HepG2 (cell line): ENCODE results near the gene PLGRKT. TPM values are rescaled to one million over a fixed set of nuclear protein-coding genes. Genes with fewer than 3 reads are reported as not detected.

Experiments
- ATAC-seq: fragments of 200-7000 bp; cut with Tn5 transposase; 3 replicates; pipeline ENCODE4 v1.9.1; 2020; ENCODE audit warnings: mild to moderate bottlenecking, moderate library complexity
- Bru-seq: library from RNA; stranded (reverse); fragments of 400-500 nt; gene quantifications from one replicate; lab custom pipeline; 2021; lab: Mats Ljungman, UMichigan
- BruChase-seq, 2 experiments: library from RNA; stranded (reverse); fragments of 400-500 nt; gene quantifications; one replicate each; lab custom pipeline; 2021; lab: Mats Ljungman, UMichigan
- BruUV-seq: library from RNA; stranded (reverse); fragments of 400-500 nt; replicated peaks from 2 replicates; lab custom pipeline; 2021; lab: Mats Ljungman, UMichigan
- CTCF ChIA-PET: fragments of 300-600 bp; formaldehyde crosslinking; extraction: SDS; loops from one replicate; lab custom pipeline; 2021; ENCODE audit warnings: low total read pairs, inconsistent platforms, low intra/inter-chr PET ratio; lab: Yijun Ruan, JAX
- POLR2A ChIA-PET: fragments of 350-600 bp; sonication (Branson Sonifier 250); formaldehyde crosslinking; loops from one replicate; lab custom pipeline; 2020; ENCODE audit warnings: antibody characterized with exemption, inconsistent platforms; lab: Yijun Ruan, JAX
- DNase-seq: peaks from one replicate; pipeline ENCODE4 v3.0.0-alpha.2; 2015; ENCODE audit warnings: low spot score
- FAIRE-seq: peaks from 3 replicates; lab custom pipeline; 2011; peaks lifted over from hg19 to GRCh38; lab: Jason Lieb, UNC
- H2AFZ ChIP-seq: one replicate; pipeline ENCODE4 v1.6.1; 2011; ENCODE audit warnings: low read length, inconsistent platforms
- H3K27ac ChIP-seq: fragments of 300-600 bp; 3 replicates; pipeline ENCODE4 v1.8.0; 2011; ENCODE audit warnings: mixed run types, mild to moderate bottlenecking, mixed read lengths, low read length, inconsistent platforms; ENCODE audit not compliant: insufficient read depth; ENCODE audit errors: extremely low read length
- H3K27me3 ChIP-seq, 2 experiments: fragments of 200-600 bp in 1 of 2; 2 replicates in 1 of 2; 3 replicates in 1 of 2; pipeline versions ENCODE4 v1.6.0 to v1.8.0; 2011; ENCODE audit warnings: low read length in 2 of 2, mild to moderate bottlenecking in 2 of 2, moderate library complexity in 2 of 2, inconsistent platforms in 1 of 2; ENCODE audit not compliant: insufficient read depth in 2 of 2, control insufficient read depth in 1 of 2
- H3K36me3 ChIP-seq, 2 experiments: fragments of 200-600 bp in 1 of 2; replicated peaks in 1 of 2; 2 replicates in 1 of 2; 3 replicates in 1 of 2; pipeline versions ENCODE4 v1.5.1 to v1.8.0; 2011; ENCODE audit warnings: low read length in 2 of 2, inconsistent platforms in 1 of 2; ENCODE audit not compliant: insufficient read depth in 2 of 2, control insufficient read depth in 1 of 2
- H3K4me1 ChIP-seq: 2 replicates; pipeline ENCODE4 v1.5.1; 2012; ENCODE audit warnings: low read length, inconsistent platforms; ENCODE audit not compliant: insufficient read depth
- H3K4me2 ChIP-seq: 2 replicates; pipeline ENCODE4 v1.6.0; 2011; ENCODE audit warnings: low read depth, low read length, inconsistent platforms
- H3K4me3 ChIP-seq, 3 experiments: fragments of 200-600 bp in 1 of 3; sonication (generic), shearing (Covaris generic) in 1 of 3; replicated peaks in 1 of 3; 2 replicates each; pipeline ENCODE4 v1.5.1; 2011 to 2016; ENCODE audit warnings: low read length in 3 of 3, inconsistent platforms in 2 of 3, low read depth in 2 of 3, mild to moderate bottlenecking in 2 of 3, control low read depth in 1 of 3, mixed read lengths in 1 of 3; ENCODE audit not compliant: insufficient read depth in 1 of 3
- H3K79me2 ChIP-seq: one replicate; pipeline ENCODE4 v1.6.1; 2011; ENCODE audit warnings: low read length, inconsistent platforms; ENCODE audit not compliant: insufficient read depth
- H3K9ac ChIP-seq: 2 replicates; pipeline ENCODE4 v1.6.0; 2011; ENCODE audit warnings: mild to moderate bottlenecking, low read depth, low read length, inconsistent platforms; ENCODE audit not compliant: insufficient read depth
- H3K9me3 ChIP-seq: 2 replicates; pipeline ENCODE4 v1.5.1; 2012; ENCODE audit warnings: mild to moderate bottlenecking, low read length
- H4K20me1 ChIP-seq: 2 replicates; pipeline ENCODE4 v1.6.0; 2011; ENCODE audit warnings: inconsistent platforms, mild to moderate bottlenecking, low read length, moderate library complexity; ENCODE audit not compliant: insufficient read depth
- ATF6 ChIP-seq: sonication (generic); formaldehyde crosslinking; conservative IDR thresholded peaks from 2 replicates; pipeline ENCODE4 v1.4.0; 2020; ENCODE audit warnings: missing genetic modification reagents
- EZH2 ChIP-seq: conservative IDR thresholded peaks from 2 replicates; pipeline ENCODE4 v1.6.1; 2012; ENCODE audit warnings: mild to moderate bottlenecking, low read depth, low read length, moderate library complexity
- HDAC2 ChIP-seq: sonication (generic); formaldehyde crosslinking; IDR thresholded peaks from 2 replicates; pipeline ENCODE4 v1.4.0; 2020; ENCODE audit warnings: missing genetic modification reagents
- MAZ ChIP-seq, 2 experiments: sonication (generic) in 1 of 2; formaldehyde crosslinking in 1 of 2; IDR thresholded peaks; 2 replicates each; pipeline versions ENCODE4 v1.5.0 to v1.6.1; 2012 to 2020; ENCODE audit warnings: low read depth in 2 of 2, mild to moderate bottlenecking in 2 of 2, borderline replicate concordance in 1 of 2, improper control_type of control experiment in 1 of 2, low read length in 1 of 2, missing genetic modification reagents in 1 of 2, moderate library complexity in 1 of 2
- NCOA5 ChIP-seq: sonication (generic); formaldehyde crosslinking; IDR thresholded peaks from 2 replicates; pipeline ENCODE4 v1.4.0; 2020; ENCODE audit warnings: missing genetic modification reagents
- POGK ChIP-seq: sonication (generic); formaldehyde crosslinking; conservative IDR thresholded peaks from 2 replicates; pipeline ENCODE4 v1.8.0; 2022; ENCODE audit warnings: mild to moderate bottlenecking, moderate library complexity, missing genetic modification reagents
- RARG ChIP-seq: sonication (generic); formaldehyde crosslinking; IDR thresholded peaks from 2 replicates; pipeline ENCODE4 v1.4.0; 2020; ENCODE audit warnings: low read depth, mild to moderate bottlenecking, missing genetic modification reagents
- RFX1 ChIP-seq: fragments of 450-650 bp; IDR thresholded peaks from 2 replicates; pipeline ENCODE4 v1.6.1; 2017
- TMF1 ChIP-seq: sonication (generic); formaldehyde crosslinking; IDR thresholded peaks from 2 replicates; pipeline ENCODE4 v1.8.1; 2022; ENCODE audit warnings: low read depth, missing genetic modification reagents
- ZNF350 ChIP-seq: sonication (generic); formaldehyde crosslinking; IDR thresholded peaks from 2 replicates; pipeline ENCODE4 v1.4.0; 2020; ENCODE audit warnings: mild to moderate bottlenecking, low read depth, missing genetic modification reagents, borderline replicate concordance
- ZNF577 ChIP-seq: sonication (generic); formaldehyde crosslinking; IDR thresholded peaks from 2 replicates; pipeline ENCODE4 v1.4.0; 2020; ENCODE audit warnings: mild to moderate bottlenecking, low read depth, missing genetic modification reagents, borderline replicate concordance
- WGBS: methylation state at CpG from one replicate; pipeline ENCODE4 v1.1.6; 2017; ENCODE audit warnings: low lambda C conversion rate; 5-methylcytosine and 5-hydroxymethylcytosine counted together
- in situ Hi-C: cut with HindIII; loops from 2 replicates; pipeline ENCODE4 v1.10.0; 2017; ENCODE audit warnings: low pct_unique_long_range_greater_than_20kb; ENCODE audit not compliant: extremely low pct_ligation_motif_present
- intact Hi-C: fragments of 100-400 bp; cut with micrococcal nuclease; formaldehyde crosslinking; loops from one replicate; pipeline ENCODE4 v1.10.0; 2022; ENCODE audit not compliant: unreplicated experiment
- long read RNA-seq, 2 experiments: library from RNA in 1 of 2; library from polyadenylated mRNA in 1 of 2; stranded (forward) in 1 of 2; unstranded in 1 of 2; transcript quantifications; one replicate each; pipeline ENCODE4 v2.0.0, GENCODE V29; 2019 to 2022
- polyA minus RNA-seq, 3 experiments: library from RNA; depleted of rRNA, polyadenylated mRNA; stranded (reverse); fragments of >200 nt; gene quantifications; 2 replicates each; pipeline ENCODE4 v1.2.3, GENCODE V29; 2011; ENCODE audit warnings: low replicate concordance in 1 of 3
- polyA plus RNA-seq, 8 experiments: library from polyadenylated mRNA; depleted of rRNA in 3 of 8; stranded (reverse) in 7 of 8; unstranded in 1 of 8; fragments of >200 nt; fragmentation: Illumina TruSeq in 4 of 8; extraction: Trizol in 4 of 8; gene quantifications; 2 replicates each; pipeline versions ENCODE4 v1.2.1 to v1.2.3, GENCODE V29; 2011 to 2016; ENCODE audit warnings: low read depth in 4 of 8, missing spikeins in 1 of 8, mixed read lengths in 1 of 8; ENCODE audit not compliant: insufficient read depth in 1 of 8
- total RNA-seq, 5 experiments: library from RNA; depleted of rRNA; stranded (reverse); fragments of >200 nt; fragmentation: Illumina TruSeq; extraction: Trizol; gene quantifications; 2 replicates each; pipeline ENCODE4 v1.2.3, GENCODE V29; 2016; ENCODE audit warnings: low read depth in 1 of 5

PLGRKT gene
- total RNA-seq (2016; rRNA removed; fragmentation: Illumina TruSeq; extraction: Trizol): 15.8 and 20.2 TPM in 2 replicates
- 12.4 and 12.7 TPM in 2 replicates for total RNA-seq (2016; cell fraction: cytosol; rRNA removed; fragmentation: Illumina TruSeq; extraction: Trizol; ENCODE audit: low read depth)
- total RNA-seq (2016; cell fraction: insoluble cytoplasmic fraction; rRNA removed; fragmentation: Illumina TruSeq; extraction: Trizol): 15.6 and 19.3 TPM in 2 replicates
- total RNA-seq (2016; cell fraction: membrane; rRNA removed; fragmentation: Illumina TruSeq; extraction: Trizol): 10.4 and 17.6 TPM in 2 replicates
- total RNA-seq (2016; cell fraction: nucleus; rRNA removed; fragmentation: Illumina TruSeq; extraction: Trizol): 9.1 and 9.3 TPM in 2 replicates
- 3.4 and 5.0 TPM in 2 replicates for polyA plus RNA-seq (2011; rRNA removed)
- polyA plus RNA-seq (2011; cell fraction: cytosol; rRNA removed): 3.1 and 4.3 TPM in 2 replicates
- 0.90 and 1.0 TPM in 2 replicates for polyA plus RNA-seq (2011; cell fraction: nucleus; rRNA removed)
- 4.8 and 8.9 TPM in 2 replicates for polyA plus RNA-seq (2012)
- polyA plus RNA-seq (2016; cell fraction: cytosol; fragmentation: Illumina TruSeq; extraction: Trizol; ENCODE audit: low read depth): 13.6 and 21.5 TPM in 2 replicates
- polyA plus RNA-seq (2016; cell fraction: insoluble cytoplasmic fraction; fragmentation: Illumina TruSeq; extraction: Trizol; ENCODE audit: low read depth): 19.8 and 20.9 TPM in 2 replicates
- polyA plus RNA-seq (2016; cell fraction: membrane; fragmentation: Illumina TruSeq; extraction: Trizol; ENCODE audit: low read depth): 8.7 and 14.3 TPM in 2 replicates
- 13.8 and 15.8 TPM in 2 replicates for polyA plus RNA-seq (2016; cell fraction: nucleus; fragmentation: Illumina TruSeq; extraction: Trizol; ENCODE audit: insufficient read depth, low read depth)
- 1.7 and 3.1 TPM in 2 replicates for polyA minus RNA-seq (2011; rRNA and poly(A)+ RNA removed; ENCODE audit: low replicate concordance)
- polyA minus RNA-seq (2011; cell fraction: cytosol; rRNA and poly(A)+ RNA removed): 2.5 and 4.3 TPM in 2 replicates
- polyA minus RNA-seq (2011; cell fraction: nucleus; rRNA and poly(A)+ RNA removed): 2.4 and 3.1 TPM in 2 replicates
- percentile 40 among the genes with signal in this experiment for Bru-seq, nascent RNA
- percentile 24 among the genes with signal in this experiment for BruChase-seq, experiment 1, labeled RNA remaining after a 6-hour chase
- BruChase-seq, experiment 2, labeled RNA remaining after a 2-hour chase: percentile 25 among the genes with signal in this experiment
- long read RNA-seq, experiment 1, transcript PLGRKT-201 (6 exons, 932 nt): major isoform, 20 of 23 reads
- long read RNA-seq, experiment 1, partial matches to known transcripts: 1 of 23 reads
- long read RNA-seq, experiment 1, other reads (novel, unspliced or antisense): 2 of 23 reads
- long read RNA-seq, experiment 2, partial matches to known transcripts: 2 of 7 reads
- long read RNA-seq, experiment 2, other reads (novel, unspliced or antisense): 1 of 7 reads

- ChIA-PET CTCF (no interaction called here), POLR2A (interaction anchor here (0.6 to 1.9 kb wide), 2 partner anchors 13 to 163 kb away, joined by 4 to 17 read pairs; partner anchors contain the start of gene CD274)
- FAIRE-seq: peak; percentile 83
- Histone ChIP-seq H2AFZ (peak within 1 kb of the TSS; percentile 97), H3K27me3 (no peaks in the 10 kb centered on the region; a peak in 1 of 5 replicates), H3K4me1 (peaks cover 29% of the 10 kb centered on the region), H3K27ac (peak within 1 kb of the TSS; percentile 86), H3K9ac (peak within 1 kb of the TSS; percentile 93), H3K79me2 (no peaks in the 10 kb centered on the region), H3K36me3 (no peaks in the 10 kb centered on the region), H3K4me2 (peak within 1 kb of the TSS; percentile 80), H3K9me3 (no peaks in the 10 kb centered on the region), H3K4me3 (peak within 1 kb of the TSS; percentile 72 to 81 (median 78)), H4K20me1 (no peaks in the 10 kb centered on the region)
- under 1% methylated on average over 20 of the region's 55 CpGs for WGBS
- in situ Hi-C loops: loop anchor here (25.0 kb wide), 2 partner anchors 450 to 675 kb away; partner anchors contain the start of gene JAK2
- peak; percentile 99 for ATAC-seq
- DNase-seq: peak; percentile 93
- intact Hi-C loops: loop anchor here (5.0 kb wide), 2 partner anchors 450 to 675 kb away; partner anchors contain the start of gene JAK2
- TSS peak; percentile 84 for BruUV-seq
- TF ChIP-seq EZH2 (no peak), POGK (peak; percentile 43; the same call in 1 of the 2 replicates), NCOA5 (CRISPR knock-in tag) (no peak), RARG (0 out of 2 replicates have a peak, but pooled peaks have one; percentile 39), TMF1 (CRISPR knock-in tag) (no peak), ATF6 (0 out of 2 replicates have a peak, but pooled peaks have one; percentile 66), ZNF577 (no peak), HDAC2 (peak; percentile 50; the same call in 1 of the 2 replicates), MAZ (IDR thresholded peaks at IDR 0.05; ENCODE audit: borderline replicate concordance, low read depth, low read length) (peak; percentile 40; the same call in 1 of the 2 replicates), MAZ (CRISPR knock-in tag; IDR thresholded peaks at IDR 0.05; ENCODE audit: low read depth) (peak; percentile 60; the same call in 1 of the 2 replicates), ZNF350 (CRISPR knock-in tag) (peak; percentile 33; the same call in 1 of the 2 replicates), RFX1 (no peak)
Observed at GRCh38 chr9:5437254-5438216, at the start of gene PLGRKT. Gene PLGRKT (minus strand): TSS chr9:5437925. CDS start chr9:5431977, 5,948 bp downstream.
